Measurements from ENCODE around the gene CRX. TPM values are rescaled to one million over a fixed set of nuclear protein-coding genes. Genes with fewer than 3 reads are reported as not detected.

CRX gene
- total and polyA plus RNA-seq, 11 donors = not detected

GRCh38 chr19:47891923-47892666, 70.4 kb downstream of the CRX start:
- 39 to 48% (median 41%) methylated on average over 7 of the region's 7 CpGs for WGBS, 4 donors
- no peak overlapping the region for H3K4me3 ChIP-seq
- DNase-seq (no peak), ATAC-seq (no peak)
- TF ChIP-seq POLR2A (IDR thresholded peaks at IDR 0.05) (no peak), CTCF (IDR thresholded peaks at IDR 0.05) (no peak)
- no peak overlapping the region for H3K27ac ChIP-seq
- no peaks in the 10 kb centered on the region for H3K36me3 ChIP-seq
- peaks cover 0 to 5% (median 0%) of the 10 kb centered on the region in 9 donors for H3K27me3 ChIP-seq
- intact Hi-C loops (cut with DNase I) = no loop called here
- no peaks in the 10 kb centered on the region for H3K4me1 ChIP-seq
- H3K9me3 ChIP-seq = peaks cover 0 to 25% (median 6%) of the 10 kb centered on the region in 12 donors

Other genes with a start within 250 kb of the CRX start
- 1 to 10 TPM in 6 of 9 donors, under 1 TPM in 3; 0.63 to 3.8 (median 1.1) TPM for gene ZNF541, start 248.8 kb upstream of the CRX start, total RNA-seq
- 1 to 10 TPM in 1 of 2 donors, under 1 TPM in 1; 0.15 to 1.1 TPM for gene ZNF541, start 248.8 kb upstream of the CRX start, polyA plus RNA-seq
- gene BICRA, start 212.8 kb upstream of the CRX start, total RNA-seq = 10 to 100 TPM in 3 of 9 donors, 1 to 10 TPM in 6; 5.3 to 14.5 (median 8.7) TPM
- 1 to 10 TPM; 7.2 to 7.6 TPM for gene BICRA, start 212.8 kb upstream of the CRX start, polyA plus RNA-seq
- gene EHD2, start 108.5 kb upstream of the CRX start, total RNA-seq = 100 to 1,000 TPM in 1 of 9 donors, 10 to 100 TPM in 8; 39.9 to 133 (median 45.1) TPM
- 10 to 100 TPM; 30.6 to 52.7 TPM for gene EHD2, start 108.5 kb upstream of the CRX start, polyA plus RNA-seq
- gene NOP53, start 76.4 kb upstream of the CRX start, total RNA-seq = 100 to 1,000 TPM; 132 to 206 (median 171) TPM
- 100 to 1,000 TPM; 242 to 259 TPM for gene NOP53, start 76.4 kb upstream of the CRX start, polyA plus RNA-seq
- 1,000 to 10,000 TPM in 5 of 9 donors, 100 to 1,000 TPM in 4; 790 to 2,748 (median 1,081) TPM for gene SELENOW, start 43.2 kb upstream of the CRX start, total RNA-seq
- gene SELENOW, start 43.2 kb upstream of the CRX start, polyA plus RNA-seq = 1,000 to 10,000 TPM in 1 of 2 donors, 100 to 1,000 TPM in 1; 647 to 2,041 TPM
- gene TPRX1, start 17.4 kb upstream of the CRX start, total RNA-seq = not detected
- not detected for gene TPRX1, start 17.4 kb upstream of the CRX start, polyA plus RNA-seq
- not detected for gene TPRX2, start 37.3 kb downstream of the CRX start, total RNA-seq
- not detected for gene TPRX2, start 37.3 kb downstream of the CRX start, polyA plus RNA-seq
- not detected for gene SULT2A1, start 64.4 kb downstream of the CRX start, total RNA-seq
- not detected for gene SULT2A1, start 64.4 kb downstream of the CRX start, polyA plus RNA-seq
- gene BSPH1, start 170.2 kb downstream of the CRX start, total RNA-seq = not detected
- not detected for gene BSPH1, start 170.2 kb downstream of the CRX start, polyA plus RNA-seq
- not detected for gene ELSPBP1, start 172.7 kb downstream of the CRX start, total RNA-seq
- not detected for gene ELSPBP1, start 172.7 kb downstream of the CRX start, polyA plus RNA-seq
- not detected for gene CABP5, start 222.1 kb downstream of the CRX start, total RNA-seq
- gene CABP5, start 222.1 kb downstream of the CRX start, polyA plus RNA-seq = not detected